Activated CD4-positive, alpha-beta T cell treated with anti-CD3 and anti-CD28 coated beads for 24 hours (primary cell): ENCODE data around the gene RNF144A.
"Not testable (repeated sequence)": the region's sequence is repeated elsewhere in the genome, so short reads cannot be mapped to it uniquely, and the experiment has no call there.

Experiments used
- DNase-seq, 2 donors: peaks; one replicate each; pipeline ENCODE4 v3.0.0-alpha.2; 2020; ENCODE audit warnings: low read depth in 2 of 2

RNF144A gene

DNA sequence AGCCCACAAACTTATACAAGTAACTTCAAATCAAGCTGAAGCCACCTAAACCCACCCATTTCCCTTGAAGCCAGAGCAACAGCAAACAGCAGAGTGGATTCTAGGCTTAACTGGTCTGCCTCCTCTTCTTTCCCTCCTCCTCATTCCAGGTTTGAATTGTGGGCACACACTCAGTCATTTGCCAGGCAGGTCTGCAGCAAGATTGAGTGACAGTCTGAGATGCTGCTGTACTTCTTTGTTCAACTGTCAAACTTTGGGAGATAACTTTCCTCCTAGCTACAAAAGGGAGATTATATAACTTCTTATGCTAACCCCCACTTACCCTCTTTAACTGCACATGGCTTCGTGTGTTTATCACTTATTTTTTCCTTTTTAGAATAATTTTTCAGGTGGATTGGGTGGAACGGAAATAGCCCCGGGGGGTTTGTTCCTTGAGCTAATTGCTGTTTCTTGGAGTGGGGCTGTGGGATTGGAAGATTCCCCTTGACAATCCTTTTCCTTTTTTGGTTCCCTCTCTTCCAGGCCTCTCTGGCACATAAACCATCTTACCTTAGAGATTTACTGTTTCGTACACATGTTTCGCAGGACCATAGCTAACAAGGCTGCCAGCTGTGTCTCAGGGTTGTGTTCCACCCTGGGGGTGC, 55.0 kb downstream of the RNF144A start:
- no peak for DNase-seq

DNA sequence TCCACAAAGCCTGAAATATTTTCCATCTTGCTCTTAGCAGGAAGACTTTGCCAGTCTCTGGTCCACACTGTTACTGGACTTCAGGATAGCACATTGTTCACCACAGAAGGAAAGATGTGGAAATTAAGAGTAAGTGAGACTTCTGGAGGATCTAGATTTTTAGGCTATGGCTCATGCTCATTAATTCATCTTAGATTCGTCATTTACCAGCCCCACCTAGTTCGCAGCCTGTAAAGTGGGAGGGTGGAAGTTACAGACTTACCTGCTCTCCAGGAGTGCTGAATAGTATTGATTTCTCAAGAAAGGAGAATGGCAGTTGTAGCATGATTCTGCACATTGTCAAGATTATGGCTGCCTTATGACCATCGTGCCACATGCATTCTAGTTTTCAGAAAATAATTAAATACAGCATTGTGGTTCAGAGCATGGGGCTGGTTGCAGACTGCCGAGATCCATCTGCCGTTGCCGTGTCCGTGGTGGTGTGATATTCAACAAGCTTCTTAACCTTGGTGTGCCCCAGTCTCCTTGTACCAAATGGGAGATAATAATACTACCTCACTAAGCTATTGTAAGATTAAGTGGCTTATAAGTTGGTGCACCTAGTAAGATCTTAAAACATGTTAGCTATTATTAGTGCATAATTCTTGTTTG, 56.8 kb downstream of the RNF144A start:
- DNase-seq: no peak

GRCh38 chr2:6975988-6976387, 58.8 kb downstream of the RNF144A start:
- DNase-seq: no peak

- no peak for DNase-seq
These were observed 60.0 kb downstream of the RNF144A start for GRCh38 chr2:6977113-6977741.

DNA sequence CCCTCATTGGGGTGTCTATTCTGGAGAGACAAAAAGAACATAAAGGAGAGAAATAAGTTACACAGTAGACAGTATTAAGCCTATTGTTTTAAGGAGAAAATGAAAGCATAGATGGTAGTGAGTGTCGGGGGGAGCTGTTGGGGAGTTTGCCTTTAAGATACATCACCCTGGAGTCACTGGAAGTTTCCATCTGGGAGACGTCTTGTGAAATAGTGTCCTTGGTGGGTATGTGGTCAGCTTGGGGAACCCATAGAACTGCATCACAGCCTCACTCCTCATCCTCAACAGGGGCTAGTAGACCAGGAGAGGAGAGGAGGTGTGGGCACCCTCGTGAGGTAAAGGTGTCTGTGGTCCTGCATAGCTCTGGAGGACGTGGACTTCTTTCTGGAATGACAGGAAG, 60.6 kb downstream of the RNF144A start:
- no peak for DNase-seq

DNA sequence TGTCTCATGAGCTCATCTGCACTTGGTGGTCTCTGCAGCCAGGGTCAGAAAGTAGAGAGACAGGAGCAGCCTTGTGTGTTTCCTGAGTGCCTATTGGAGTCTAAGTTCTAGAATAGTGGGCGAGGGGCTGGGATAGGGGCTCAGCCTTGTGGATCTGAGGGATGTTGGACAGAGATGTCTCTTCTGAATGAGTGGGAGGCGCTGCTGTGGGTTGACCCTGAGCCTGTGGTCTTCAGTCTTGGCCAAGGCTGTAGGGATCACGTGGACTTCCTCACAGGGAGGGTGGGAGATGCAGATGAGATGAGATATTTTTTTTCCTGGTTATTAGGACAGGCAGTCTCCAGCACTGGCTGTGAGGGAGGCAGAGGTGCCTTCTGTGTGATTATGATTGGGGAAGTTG, 61.8 kb downstream of the RNF144A start:
- DNase-seq: no peak

GRCh38 chr2:6982449-6982848, 65.2 kb downstream of the RNF144A start:
- no peak for DNase-seq

DNA sequence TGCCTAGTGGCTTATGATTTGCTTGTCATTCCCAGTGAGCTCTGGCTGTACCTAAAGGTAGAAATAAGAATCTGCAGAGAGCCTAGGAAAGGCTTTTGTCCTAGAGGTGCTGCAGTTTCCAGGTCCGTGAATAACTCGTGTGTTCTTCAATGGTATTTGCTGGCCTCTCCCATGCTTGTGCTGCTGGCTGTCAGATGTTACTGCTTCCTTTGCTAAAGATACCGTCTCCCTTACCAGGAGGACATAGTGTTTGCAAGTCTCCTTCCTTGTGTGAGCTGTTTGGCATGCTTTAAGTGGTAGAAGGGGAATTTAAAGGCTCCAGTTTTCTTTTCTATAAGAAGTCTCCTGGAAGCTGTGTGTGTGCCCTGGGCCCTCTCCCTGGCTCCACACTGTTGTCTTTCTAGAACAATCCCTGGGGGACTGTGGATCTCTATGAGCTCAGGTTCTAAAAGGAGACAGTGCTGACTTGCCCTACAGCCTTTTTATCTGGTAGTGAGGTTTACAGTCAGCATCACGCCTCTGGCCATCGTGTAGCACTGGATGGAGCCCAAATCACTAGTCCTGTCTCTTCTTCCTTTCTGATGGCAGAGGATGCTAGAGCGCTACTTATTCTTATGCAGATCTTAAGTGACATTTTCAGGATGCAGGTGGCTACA, 65.8 kb downstream of the RNF144A start:
- DNase-seq: no peak

DNA sequence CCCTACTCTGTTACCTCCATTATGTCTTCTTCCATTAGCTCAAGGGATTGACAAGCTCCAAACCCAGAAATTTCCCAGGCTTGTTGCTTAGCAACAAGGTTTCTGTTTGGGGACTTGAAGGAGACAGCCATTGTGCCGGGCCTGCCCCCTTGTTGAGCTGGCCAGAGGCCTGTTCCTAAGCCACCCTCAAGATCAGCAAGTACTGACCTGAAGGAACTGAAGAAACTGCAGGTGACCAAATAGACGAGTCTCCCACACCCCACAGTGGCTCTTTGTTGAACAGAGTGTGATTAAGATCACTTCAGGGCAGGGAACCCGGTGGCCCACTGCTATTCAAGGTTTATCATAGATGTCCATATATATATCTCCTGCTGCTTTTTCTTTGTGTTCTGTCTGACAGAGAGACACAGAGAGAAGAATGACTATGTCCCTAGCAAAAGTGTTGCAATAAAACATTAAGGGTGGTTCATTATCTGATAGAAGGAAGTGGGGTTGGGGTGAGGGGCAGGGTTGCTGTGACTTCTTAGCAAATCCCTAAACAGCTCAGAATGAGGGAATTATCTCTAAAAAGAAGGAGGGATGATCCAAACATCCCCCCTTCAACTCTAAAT, 69.2 kb downstream of the RNF144A start:
- DNase-seq: no peak

GRCh38 chr2:6986912-6987361, 69.7 kb downstream of the RNF144A start:
- no peak for DNase-seq

- DNase-seq: no peak
These were observed 73.7 kb downstream of the RNF144A start for GRCh38 chr2:6990871-6991270.

GRCh38 chr2:6992794-6993228, 75.6 kb downstream of the RNF144A start:
- DNase-seq: no peak

DNA sequence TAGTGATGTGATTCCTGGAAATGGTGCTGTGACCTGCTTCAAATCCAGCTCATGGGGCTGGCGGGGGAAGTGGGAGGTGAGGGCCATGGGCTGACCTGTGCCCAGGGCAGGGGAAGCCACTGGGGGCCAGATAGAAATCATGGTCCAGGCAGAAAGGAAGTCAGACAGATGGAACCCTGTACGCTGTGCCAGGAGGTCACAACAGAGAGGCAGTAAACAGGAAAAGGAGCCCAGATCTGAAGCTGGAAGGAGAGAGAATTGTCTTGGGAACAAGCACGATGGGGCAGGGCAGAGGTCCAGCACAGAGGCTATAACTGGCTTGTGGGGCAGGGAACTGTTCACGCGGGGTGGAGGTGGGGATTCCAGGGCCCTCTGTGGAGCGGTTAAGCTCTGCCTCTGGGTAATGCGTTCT, 76.0 kb downstream of the RNF144A start:
- DNase-seq: no peak

DNA sequence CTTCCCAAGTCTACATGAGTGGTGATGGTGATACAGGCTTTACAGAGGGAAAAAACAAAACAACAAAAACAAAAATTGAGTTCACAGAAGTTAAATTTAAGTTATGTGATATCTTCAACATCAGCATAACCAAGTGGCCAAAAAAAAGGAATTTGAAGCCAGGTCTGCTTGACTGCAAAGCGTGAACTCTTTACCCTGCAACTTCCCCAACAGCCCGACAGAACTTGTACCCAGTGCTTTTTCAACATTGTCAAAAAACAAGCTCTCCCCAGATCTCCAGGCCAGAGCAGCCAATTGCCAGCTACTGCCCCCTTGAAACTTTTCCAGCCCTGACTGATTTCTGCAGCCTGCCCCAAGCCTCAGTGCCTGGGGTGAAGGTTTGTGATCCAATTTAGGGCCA, 76.7 kb downstream of the RNF144A start:
- DNase-seq: no peak

- no peak for DNase-seq
These were observed 77.4 kb downstream of the RNF144A start for GRCh38 chr2:6994536-6995128.

- DNase-seq: no peak
These were observed 78.3 kb downstream of the RNF144A start for GRCh38 chr2:6995391-6996097.

- no peak for DNase-seq
These were observed 82.1 kb downstream of the RNF144A start for GRCh38 chr2:6999211-6999877.

DNA sequence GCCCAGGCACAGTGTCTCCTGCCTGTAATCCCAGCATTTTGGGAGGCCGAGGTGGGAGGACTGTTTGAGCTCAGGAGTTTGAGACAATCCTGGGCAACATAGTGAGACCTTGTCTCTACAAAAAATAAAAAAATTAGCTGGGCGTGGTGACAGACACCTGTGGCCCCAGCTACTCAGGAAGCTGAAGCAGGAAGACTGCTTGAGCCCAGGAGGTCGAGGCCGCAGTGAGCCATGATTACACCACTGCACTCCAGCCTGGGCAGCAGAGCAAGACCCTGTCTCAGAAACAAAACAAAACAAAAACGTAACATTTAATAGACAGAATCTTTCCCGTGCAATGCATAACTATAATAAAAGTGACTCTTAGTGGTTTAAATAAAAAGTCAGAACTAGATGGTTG, 84.2 kb downstream of the RNF144A start:
- DNase-seq: not testable (repeated sequence)

DNA sequence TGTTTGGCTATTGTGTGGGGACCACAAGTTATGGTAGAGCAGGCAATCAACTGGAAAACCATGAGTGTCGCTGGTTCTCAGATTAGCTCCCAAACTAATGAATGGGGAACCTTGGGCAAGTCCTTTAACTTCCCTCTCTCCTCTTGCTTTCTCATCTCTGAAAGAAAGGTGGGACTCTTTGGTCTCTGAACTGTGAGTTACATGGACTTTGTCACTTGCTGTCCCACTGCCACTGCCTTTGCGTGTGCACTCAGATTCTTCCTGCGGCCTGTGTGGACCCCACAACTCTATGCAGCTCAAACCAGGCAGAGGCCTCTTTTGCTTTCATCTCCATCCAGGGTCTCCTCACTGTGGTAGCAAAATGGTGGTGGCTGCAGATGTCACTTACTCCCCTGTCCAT, 86.7 kb downstream of the RNF144A start:
- no peak for DNase-seq

- DNase-seq: no peak
These were observed 87.4 kb downstream of the RNF144A start for GRCh38 chr2:7004636-7005035.

GRCh38 chr2:7007488-7007845, 90.3 kb downstream of the RNF144A start:
- DNase-seq: no peak
